Measurements from ENCODE around the gene ADAMTSL2.

Gene ADAMTSL2

DNA sequence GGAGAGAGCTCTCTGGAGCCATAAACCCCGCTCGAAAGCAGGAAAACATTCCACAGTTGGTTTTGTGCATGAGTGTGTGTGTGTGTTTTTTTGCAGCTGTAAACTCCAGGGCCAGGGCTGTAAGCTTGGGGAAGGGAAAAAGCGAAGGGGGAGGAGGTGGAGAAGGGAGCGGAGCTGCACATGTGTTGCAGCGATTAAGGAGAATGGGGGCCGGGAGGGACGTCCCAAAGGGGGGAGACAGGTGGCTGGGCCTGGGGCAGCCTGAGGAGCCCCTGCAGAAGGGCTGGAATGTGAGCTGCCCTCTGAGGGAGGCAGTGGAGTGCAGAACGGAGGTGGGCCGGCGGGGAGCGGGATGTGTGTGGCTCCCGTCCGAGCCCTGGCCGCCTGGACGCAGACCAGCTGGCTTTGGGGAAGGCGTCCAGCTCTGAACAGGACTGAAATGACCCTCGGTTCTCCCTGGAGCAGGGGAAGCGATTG is 7.0 kb upstream of the ADAMTSL2 start:
- TF ChIP-seq, protein P1, sequence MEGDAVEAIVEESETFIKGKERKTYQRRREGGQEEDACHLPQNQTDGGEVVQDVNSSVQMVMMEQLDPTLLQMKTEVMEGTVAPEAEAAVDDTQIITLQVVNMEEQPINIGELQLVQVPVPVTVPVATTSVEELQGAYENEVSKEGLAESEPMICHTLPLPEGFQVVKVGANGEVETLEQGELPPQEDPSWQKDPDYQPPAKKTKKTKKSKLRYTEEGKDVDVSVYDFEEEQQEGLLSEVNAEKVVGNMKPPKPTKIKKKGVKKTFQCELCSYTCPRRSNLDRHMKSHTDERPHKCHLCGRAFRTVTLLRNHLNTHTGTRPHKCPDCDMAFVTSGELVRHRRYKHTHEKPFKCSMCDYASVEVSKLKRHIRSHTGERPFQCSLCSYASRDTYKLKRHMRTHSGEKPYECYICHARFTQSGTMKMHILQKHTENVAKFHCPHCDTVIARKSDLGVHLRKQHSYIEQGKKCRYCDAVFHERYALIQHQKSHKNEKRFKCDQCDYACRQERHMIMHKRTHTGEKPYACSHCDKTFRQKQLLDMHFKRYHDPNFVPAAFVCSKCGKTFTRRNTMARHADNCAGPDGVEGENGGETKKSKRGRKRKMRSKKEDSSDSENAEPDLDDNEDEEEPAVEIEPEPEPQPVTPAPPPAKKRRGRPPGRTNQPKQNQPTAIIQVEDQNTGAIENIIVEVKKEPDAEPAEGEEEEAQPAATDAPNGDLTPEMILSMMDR (IDR thresholded peaks at IDR 0.05; ENCODE audit: borderline replicate concordance, control extremely low read depth, extremely low read depth, insufficient read depth, missing control alignments), result no peak
- no peak for DNase-seq (ENCODE audit: low spot score)
- in situ Hi-C loops (cut with MboI; ENCODE audit: low sequenced_read_pairs, unreplicated experiment), result loop anchor here (25.0 kb wide), 1 partner anchor 210 kb away; the partner anchor contains the start of gene SARDH

DNA sequence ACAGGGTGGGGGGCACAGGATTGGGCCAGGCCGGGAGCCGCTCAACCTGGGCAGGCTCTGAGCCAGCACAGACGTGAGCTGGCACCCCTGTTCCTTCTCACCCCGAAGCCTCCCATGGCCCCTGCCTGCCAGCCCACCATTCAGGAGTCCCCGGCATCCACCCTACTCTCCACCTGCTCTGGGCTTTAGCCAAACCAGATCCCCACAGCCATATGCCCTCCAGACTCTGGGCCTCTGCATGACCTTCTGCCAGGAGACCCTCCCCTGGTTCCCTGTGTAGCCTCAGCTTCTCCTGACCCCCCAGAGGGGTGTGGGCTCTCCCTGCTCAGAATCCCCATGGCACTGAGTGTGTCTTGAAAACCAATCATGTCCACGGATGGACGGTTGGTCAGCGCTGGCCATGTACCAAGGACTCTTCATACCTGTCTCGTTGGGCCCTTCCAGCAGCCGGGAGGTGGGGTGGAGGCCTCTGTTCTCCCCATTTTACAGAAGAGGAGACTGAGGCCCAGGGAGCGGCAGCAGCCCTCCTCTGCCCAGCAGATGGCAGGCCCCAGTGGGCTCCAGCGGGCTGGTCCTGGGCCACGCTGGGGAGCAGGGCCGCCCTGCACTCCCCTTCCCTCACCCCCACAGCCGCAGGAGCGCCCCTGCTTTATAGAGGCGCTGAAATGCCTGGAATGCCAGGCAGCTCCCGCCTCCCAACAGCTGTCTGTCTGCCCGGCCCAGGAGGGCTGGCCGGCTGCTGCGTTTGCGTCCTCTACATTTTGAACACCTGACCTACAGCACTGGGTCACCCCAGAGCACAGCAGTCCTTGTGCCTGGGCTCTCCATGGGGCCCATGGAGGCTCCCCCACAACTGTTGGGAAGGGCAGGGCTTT is 6.3 kb upstream of the ADAMTSL2 start:
- TF ChIP-seq, protein P1 (IDR thresholded peaks at IDR 0.05; ENCODE audit: borderline replicate concordance, control extremely low read depth, extremely low read depth, insufficient read depth, missing control alignments), result no peak
- in situ Hi-C loops (cut with MboI; ENCODE audit: low sequenced_read_pairs, unreplicated experiment), result loop anchor here (25.0 kb wide), 1 partner anchor 209 kb away; the partner anchor contains the start of gene SARDH
- DNase-seq (ENCODE audit: low spot score), result no peak

DNA sequence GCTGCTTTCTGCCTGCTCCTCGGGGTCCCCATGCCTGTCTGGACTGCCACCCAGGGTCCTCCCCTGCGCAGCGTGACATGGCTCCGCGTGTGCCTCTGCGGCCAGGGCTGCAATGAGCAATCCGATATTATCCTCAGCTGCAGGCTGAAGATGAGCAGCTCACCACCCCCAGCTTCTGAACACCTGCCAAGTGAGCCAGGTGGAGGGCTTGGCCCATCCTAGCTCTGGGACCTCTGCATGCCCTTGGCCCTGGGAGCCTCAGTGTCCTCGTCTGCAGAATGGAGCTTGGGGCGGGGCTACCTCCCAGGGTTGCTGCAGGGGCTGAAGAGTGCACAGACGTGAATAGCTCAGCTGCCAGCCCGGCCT is 5.6 kb upstream of the ADAMTSL2 start:
- DNase-seq (ENCODE audit: low spot score), result no peak
- TF ChIP-seq, protein P1 (IDR thresholded peaks at IDR 0.05; ENCODE audit: borderline replicate concordance, control extremely low read depth, extremely low read depth, insufficient read depth, missing control alignments), result no peak
- in situ Hi-C loops (cut with MboI; ENCODE audit: low sequenced_read_pairs, unreplicated experiment), result loop anchor here (25.0 kb wide), 1 partner anchor 208 kb away; the partner anchor contains the start of gene SARDH

DNA sequence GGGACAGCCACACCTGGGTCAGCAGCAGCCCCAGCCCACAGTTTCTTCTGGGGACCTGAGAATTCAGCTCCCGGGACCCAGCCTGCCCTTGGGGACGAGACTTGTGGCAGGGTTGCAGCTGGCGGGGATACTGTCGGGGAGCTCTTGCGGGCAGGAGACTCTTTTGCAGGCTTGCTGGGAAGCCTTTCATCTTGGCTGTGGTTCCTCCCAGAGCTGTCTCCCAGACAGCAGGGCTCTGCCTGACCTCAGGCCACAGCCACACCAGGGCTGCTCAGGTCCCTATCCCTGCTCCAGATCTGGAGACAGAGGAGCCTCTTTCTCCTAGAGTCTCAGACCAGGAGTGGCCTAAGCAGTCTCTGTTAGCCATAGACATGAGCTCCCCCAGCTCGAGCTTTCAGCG is 5.0 kb upstream of the ADAMTSL2 start:
- no peak for DNase-seq (ENCODE audit: low spot score)
- TF ChIP-seq, protein P1 (IDR thresholded peaks at IDR 0.05; ENCODE audit: borderline replicate concordance, control extremely low read depth, extremely low read depth, insufficient read depth, missing control alignments), result no peak
- in situ Hi-C loops (cut with MboI; ENCODE audit: low sequenced_read_pairs, unreplicated experiment), result loop anchor here (25.0 kb wide), 1 partner anchor 208 kb away; the partner anchor contains the start of gene SARDH

DNA sequence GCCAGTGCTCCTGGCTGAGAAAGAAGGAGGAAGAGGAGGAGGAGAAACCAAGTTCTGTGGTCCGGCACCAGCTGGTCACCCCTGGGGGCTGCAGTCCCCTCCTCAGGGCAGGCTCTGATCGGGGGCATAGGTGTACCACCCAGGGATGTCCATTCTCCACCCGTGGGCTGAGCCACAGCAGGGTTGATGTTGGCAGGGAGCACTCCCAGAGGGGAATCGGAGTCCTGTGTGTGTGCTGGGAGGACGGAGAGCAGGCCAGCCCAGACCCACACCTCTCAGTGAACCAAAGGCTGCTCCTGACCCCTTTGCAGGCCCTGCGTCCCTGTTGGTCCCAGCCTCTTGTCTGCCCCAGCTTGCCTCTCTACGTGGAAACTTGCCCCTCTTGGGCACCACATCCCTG is 4.6 kb upstream of the ADAMTSL2 start:
- no peak for DNase-seq (ENCODE audit: low spot score)
- TF ChIP-seq, protein P1 (IDR thresholded peaks at IDR 0.05; ENCODE audit: borderline replicate concordance, control extremely low read depth, extremely low read depth, insufficient read depth, missing control alignments), result no peak
- in situ Hi-C loops (cut with MboI; ENCODE audit: low sequenced_read_pairs, unreplicated experiment), result loop anchor here (25.0 kb wide), 1 partner anchor 207 kb away; the partner anchor contains the start of gene SARDH

DNA sequence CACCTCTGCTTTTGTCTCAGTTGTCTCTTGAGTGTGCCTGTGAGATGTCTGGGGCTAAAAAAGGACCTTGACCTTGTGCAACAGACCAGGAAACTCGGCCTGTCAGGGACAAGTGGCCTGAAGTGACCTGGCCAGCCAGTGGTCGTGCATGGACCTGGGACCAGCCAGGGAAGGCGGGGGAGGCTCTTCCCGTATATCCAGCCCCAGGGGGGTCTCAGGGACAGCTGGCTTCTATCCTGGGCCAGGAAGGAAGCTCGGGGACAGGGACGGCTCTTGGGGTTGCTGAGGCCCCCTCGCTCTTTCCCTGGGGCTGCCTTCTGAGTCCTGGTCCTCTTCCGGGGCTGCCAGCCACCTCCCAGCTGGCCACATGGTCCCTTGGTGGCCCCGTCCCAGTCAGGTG is 3.2 kb upstream of the ADAMTSL2 start:
- TF ChIP-seq, protein P1 (IDR thresholded peaks at IDR 0.05; ENCODE audit: borderline replicate concordance, control extremely low read depth, extremely low read depth, insufficient read depth, missing control alignments), result no peak
- in situ Hi-C loops (cut with MboI; ENCODE audit: low sequenced_read_pairs, unreplicated experiment), result loop anchor here (25.0 kb wide), 1 partner anchor 206 kb away; the partner anchor contains the start of gene SARDH
- no peak for DNase-seq (ENCODE audit: low spot score)
